ENCODE data around the gene SEC61B. TPM values are rescaled to one million over a fixed set of nuclear protein-coding genes. Genes with fewer than 3 reads are reported as not detected.
A peak's percentile ranks its signal among the peaks of the same experiment; 100 is the strongest.

The SEC61B gene
- total RNA-seq, 1 experiment from 2014 or later = 167 TPM

GRCh38 chr9:99221266-99221620 lies 839 bp upstream of the SEC61B start:
- H3K27me3 Mint-ChIP-seq (ENCODE audit: low read depth) = no peaks in the 10 kb centered on the region
- DNase-seq (ENCODE audit: low spot score) (no peak), ATAC-seq (no peak)
- H3K4me3 Mint-ChIP-seq = peak overlapping the region; percentile 95
- H3K27ac Mint-ChIP-seq = peak overlapping the region; percentile 93
- peaks cover 26% of the 10 kb centered on the region for H3K36me3 Mint-ChIP-seq
- CTCF ChIA-PET = interaction anchor here (0.8 to 3.0 kb wide), 5 partner anchors 10 to 190 kb away, joined by 3 to 31 read pairs (median 5); no protein-coding TSS in a partner anchor
- POLR2A ChIA-PET = interaction anchor here (0.8 to 1.7 kb wide), 6 partner anchors 10 to 218 kb away, joined by 3 to 11 read pairs (median 4); no protein-coding TSS in a partner anchor
- TF ChIP-seq, protein P1, sequence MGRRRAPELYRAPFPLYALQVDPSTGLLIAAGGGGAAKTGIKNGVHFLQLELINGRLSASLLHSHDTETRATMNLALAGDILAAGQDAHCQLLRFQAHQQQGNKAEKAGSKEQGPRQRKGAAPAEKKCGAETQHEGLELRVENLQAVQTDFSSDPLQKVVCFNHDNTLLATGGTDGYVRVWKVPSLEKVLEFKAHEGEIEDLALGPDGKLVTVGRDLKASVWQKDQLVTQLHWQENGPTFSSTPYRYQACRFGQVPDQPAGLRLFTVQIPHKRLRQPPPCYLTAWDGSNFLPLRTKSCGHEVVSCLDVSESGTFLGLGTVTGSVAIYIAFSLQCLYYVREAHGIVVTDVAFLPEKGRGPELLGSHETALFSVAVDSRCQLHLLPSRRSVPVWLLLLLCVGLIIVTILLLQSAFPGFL (CRISPR knock-in tag; IDR thresholded peaks at IDR 0.05; ENCODE audit: borderline replicate concordance) = peak; percentile 74
- no peak for TF ChIP-seq NFE2L1 (CRISPR knock-in tag; IDR thresholded peaks at IDR 0.05)
- TF ChIP-seq RELA (CRISPR knock-in tag; IDR thresholded peaks at IDR 0.05; ENCODE audit: borderline replicate concordance) = peak; percentile 74; the same call in 1 of the 2 replicates
- no peak for TF ChIP-seq ZNF396 (CRISPR knock-in tag; IDR thresholded peaks at IDR 0.05; ENCODE audit: borderline replicate concordance)
- TF ChIP-seq KAT7 (CRISPR knock-in tag; IDR thresholded peaks at IDR 0.05; ENCODE audit: borderline replicate concordance) = 0 out of 2 replicates have a peak, but pooled peaks have one; percentile 82
- TF ChIP-seq, protein P2, sequence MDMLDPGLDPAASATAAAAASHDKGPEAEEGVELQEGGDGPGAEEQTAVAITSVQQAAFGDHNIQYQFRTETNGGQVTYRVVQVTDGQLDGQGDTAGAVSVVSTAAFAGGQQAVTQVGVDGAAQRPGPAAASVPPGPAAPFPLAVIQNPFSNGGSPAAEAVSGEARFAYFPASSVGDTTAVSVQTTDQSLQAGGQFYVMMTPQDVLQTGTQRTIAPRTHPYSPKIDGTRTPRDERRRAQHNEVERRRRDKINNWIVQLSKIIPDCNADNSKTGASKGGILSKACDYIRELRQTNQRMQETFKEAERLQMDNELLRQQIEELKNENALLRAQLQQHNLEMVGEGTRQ (CRISPR knock-in tag; IDR thresholded peaks at IDR 0.05) = peak; percentile 7; the same call in 1 of the 2 replicates
- no peaks in the 10 kb centered on the region for H3K9me3 Mint-ChIP-seq
- peaks cover 30% of the 10 kb centered on the region for H3K4me1 Mint-ChIP-seq

- peak; percentile 19 for ATAC-seq
- ChIA-PET POLR2A (interaction anchor here (0.7 to 1.7 kb wide), 6 partner anchors 9 to 117 kb away, joined by 3 to 11 read pairs (median 4); no protein-coding TSS in a partner anchor), CTCF (interaction anchor here (0.5 to 3.0 kb wide), 8 partner anchors 9 to 602 kb away, joined by 3 to 31 read pairs (median 4); no protein-coding TSS in a partner anchor)
Measured at GRCh38 chr9:99222416-99223270, 561 bp downstream of the SEC61B start.

GRCh38 chr9:99224445-99224844 lies 2.4 kb downstream of the SEC61B start:
- ChIA-PET CTCF (no interaction called here), POLR2A (no interaction called here)
- Mint-ChIP-seq H3K9me3 (no peaks in the 10 kb centered on the region), H3K4me3 (no peak overlapping the region), H3K27ac (no peak overlapping the region), H3K36me3 (peaks cover 24% of the 10 kb centered on the region), H3K4me1 (peaks cover 26% of the 10 kb centered on the region), H3K27me3 (ENCODE audit: low read depth) (no peaks in the 10 kb centered on the region)
- no peak for ATAC-seq
- no peak for DNase-seq (ENCODE audit: low spot score)
- TF ChIP-seq ZNF396 (CRISPR knock-in tag; IDR thresholded peaks at IDR 0.05; ENCODE audit: borderline replicate concordance) (no peak), FOXK1 (CRISPR knock-in tag; IDR thresholded peaks at IDR 0.05) (no peak), KAT7 (CRISPR knock-in tag; IDR thresholded peaks at IDR 0.05; ENCODE audit: borderline replicate concordance) (no peak), FOXP4 (CRISPR knock-in tag; IDR thresholded peaks at IDR 0.05) (no peak), STAT6 (CRISPR knock-in tag; conservative IDR thresholded peaks at IDR 0.05; ENCODE audit: low read depth) (no peak), CBFB (CRISPR knock-in tag; IDR thresholded peaks at IDR 0.05; ENCODE audit: low read depth) (no peak), JUN (CRISPR knock-in tag; IDR thresholded peaks at IDR 0.05) (no peak)
- TF ChIP-seq, protein P3, sequence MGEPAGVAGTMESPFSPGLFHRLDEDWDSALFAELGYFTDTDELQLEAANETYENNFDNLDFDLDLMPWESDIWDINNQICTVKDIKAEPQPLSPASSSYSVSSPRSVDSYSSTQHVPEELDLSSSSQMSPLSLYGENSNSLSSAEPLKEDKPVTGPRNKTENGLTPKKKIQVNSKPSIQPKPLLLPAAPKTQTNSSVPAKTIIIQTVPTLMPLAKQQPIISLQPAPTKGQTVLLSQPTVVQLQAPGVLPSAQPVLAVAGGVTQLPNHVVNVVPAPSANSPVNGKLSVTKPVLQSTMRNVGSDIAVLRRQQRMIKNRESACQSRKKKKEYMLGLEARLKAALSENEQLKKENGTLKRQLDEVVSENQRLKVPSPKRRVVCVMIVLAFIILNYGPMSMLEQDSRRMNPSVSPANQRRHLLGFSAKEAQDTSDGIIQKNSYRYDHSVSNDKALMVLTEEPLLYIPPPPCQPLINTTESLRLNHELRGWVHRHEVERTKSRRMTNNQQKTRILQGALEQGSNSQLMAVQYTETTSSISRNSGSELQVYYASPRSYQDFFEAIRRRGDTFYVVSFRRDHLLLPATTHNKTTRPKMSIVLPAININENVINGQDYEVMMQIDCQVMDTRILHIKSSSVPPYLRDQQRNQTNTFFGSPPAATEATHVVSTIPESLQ (CRISPR knock-in tag; IDR thresholded peaks at IDR 0.05) = no peak

More at GRCh38 chr9:99222416-99223270, 561 bp downstream of the SEC61B start:
- peaks cover 21% of the 10 kb centered on the region for H3K36me3 Mint-ChIP-seq
- no peak for TF ChIP-seq ETV6 (CRISPR knock-in tag; IDR thresholded peaks at IDR 0.05)
- TF ChIP-seq ZNF232 (CRISPR knock-in tag; IDR thresholded peaks at IDR 0.05) = 0 out of 2 replicates have a peak, but pooled peaks have one; percentile 6
- TF ChIP-seq, protein P4, sequence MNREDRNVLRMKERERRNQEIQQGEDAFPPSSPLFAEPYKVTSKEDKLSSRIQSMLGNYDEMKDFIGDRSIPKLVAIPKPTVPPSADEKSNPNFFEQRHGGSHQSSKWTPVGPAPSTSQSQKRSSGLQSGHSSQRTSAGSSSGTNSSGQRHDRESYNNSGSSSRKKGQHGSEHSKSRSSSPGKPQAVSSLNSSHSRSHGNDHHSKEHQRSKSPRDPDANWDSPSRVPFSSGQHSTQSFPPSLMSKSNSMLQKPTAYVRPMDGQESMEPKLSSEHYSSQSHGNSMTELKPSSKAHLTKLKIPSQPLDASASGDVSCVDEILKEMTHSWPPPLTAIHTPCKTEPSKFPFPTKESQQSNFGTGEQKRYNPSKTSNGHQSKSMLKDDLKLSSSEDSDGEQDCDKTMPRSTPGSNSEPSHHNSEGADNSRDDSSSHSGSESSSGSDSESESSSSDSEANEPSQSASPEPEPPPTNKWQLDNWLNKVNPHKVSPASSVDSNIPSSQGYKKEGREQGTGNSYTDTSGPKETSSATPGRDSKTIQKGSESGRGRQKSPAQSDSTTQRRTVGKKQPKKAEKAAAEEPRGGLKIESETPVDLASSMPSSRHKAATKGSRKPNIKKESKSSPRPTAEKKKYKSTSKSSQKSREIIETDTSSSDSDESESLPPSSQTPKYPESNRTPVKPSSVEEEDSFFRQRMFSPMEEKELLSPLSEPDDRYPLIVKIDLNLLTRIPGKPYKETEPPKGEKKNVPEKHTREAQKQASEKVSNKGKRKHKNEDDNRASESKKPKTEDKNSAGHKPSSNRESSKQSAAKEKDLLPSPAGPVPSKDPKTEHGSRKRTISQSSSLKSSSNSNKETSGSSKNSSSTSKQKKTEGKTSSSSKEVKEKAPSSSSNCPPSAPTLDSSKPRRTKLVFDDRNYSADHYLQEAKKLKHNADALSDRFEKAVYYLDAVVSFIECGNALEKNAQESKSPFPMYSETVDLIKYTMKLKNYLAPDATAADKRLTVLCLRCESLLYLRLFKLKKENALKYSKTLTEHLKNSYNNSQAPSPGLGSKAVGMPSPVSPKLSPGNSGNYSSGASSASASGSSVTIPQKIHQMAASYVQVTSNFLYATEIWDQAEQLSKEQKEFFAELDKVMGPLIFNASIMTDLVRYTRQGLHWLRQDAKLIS (CRISPR knock-in tag; IDR thresholded peaks at IDR 0.05; ENCODE audit: borderline replicate concordance) = no peak
- no peak for TF ChIP-seq IRF2 (CRISPR knock-in tag; IDR thresholded peaks at IDR 0.05; ENCODE audit: borderline replicate concordance, low read depth)
- peak overlapping the region; percentile 95 for H3K4me3 Mint-ChIP-seq
- peaks cover 29% of the 10 kb centered on the region for H3K4me1 Mint-ChIP-seq
- DNase-seq (ENCODE audit: low spot score) = no peak
- no peaks in the 10 kb centered on the region for H3K9me3 Mint-ChIP-seq
- H3K27ac Mint-ChIP-seq = peak overlapping the region; percentile 100
- H3K27me3 Mint-ChIP-seq (ENCODE audit: low read depth) = no peaks in the 10 kb centered on the region

Data from WTC11 (cell line).